ENCODE measurements around the gene NSFL1C.

NSFL1C gene

DNA sequence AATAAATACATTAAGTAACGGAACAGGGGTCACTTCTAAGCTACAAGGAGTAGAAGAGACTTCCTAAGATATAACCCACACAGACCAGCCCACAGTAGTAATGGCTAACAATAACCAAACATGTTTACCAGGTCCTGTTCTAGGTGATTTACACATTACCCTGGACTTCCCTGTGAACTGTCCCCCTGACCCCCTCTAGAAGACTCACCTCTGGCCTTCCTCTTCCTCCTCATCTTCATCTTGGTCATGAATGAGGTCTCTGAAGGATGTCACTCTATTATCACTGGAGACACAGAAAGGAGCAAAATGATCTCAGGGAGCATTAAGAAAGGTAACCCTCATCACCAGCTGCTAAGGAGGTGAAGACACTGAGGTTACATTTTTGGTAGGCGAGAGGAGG is 8.7 kb downstream of the NSFL1C start:
- H3K36me3 Mint-ChIP-seq (ENCODE audit: low read depth): peaks cover 51% of the 10 kb centered on the region

DNA sequence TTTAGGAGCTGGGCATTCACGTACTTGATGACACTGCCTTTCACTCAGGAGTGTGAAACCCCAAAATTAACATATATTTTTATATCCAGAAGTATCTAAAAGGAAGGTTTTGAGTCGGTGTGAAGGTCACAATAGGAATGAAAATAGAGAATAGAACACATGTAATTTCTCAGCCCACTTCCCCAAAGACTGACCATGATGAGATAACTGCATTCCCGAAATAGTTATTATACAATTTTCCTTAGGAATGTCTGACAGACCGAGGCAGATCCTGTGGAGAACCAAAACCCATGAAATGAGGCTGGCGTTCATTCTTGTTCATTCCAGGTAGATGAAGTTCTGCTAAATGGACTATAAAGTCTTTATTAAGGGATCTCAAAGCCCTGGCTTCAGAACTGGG is 10.3 kb downstream of the NSFL1C start:
- no peak overlapping the region for H3K4me3 Mint-ChIP-seq
- no peak for DNase-seq

More for the DNA sequence above, 8.7 kb downstream of the NSFL1C start:
- Mint-ChIP-seq H3K27me3 (no peaks in the 10 kb centered on the region), H3K9me3 (no peaks in the 10 kb centered on the region), H3K4me3 (no peak overlapping the region), H3K4me1 (peaks cover 8% of the 10 kb centered on the region), H3K27ac (no peak overlapping the region)
- ATAC-seq (no peak), DNase-seq (no peak)

DNA sequence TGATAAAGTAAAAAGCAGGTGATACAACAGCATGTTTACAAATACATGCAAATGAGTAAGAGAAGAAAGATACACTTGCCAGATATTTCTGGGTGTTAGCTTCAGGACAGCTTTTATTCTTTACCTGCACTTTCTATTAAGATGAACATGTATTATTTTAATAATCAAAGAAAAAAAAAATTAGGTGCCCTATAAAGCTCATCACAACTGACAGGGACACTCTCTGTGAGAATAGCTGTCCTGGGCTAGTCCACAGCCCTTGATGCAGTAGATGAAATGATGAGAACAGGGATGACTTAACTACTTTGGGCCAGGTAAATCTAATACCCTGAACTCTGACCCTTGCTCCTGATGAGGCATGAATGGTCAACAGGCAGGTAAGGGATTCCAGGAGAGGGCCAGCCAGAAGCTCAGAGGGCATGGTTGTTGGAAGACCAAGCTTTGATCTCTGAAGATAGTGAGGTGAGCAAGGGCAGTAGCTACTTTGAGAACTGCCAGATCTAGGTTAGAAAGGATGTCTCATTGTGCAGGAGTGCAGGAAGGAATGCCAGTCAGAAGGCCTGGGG is 15.6 kb downstream of the NSFL1C start:
- Mint-ChIP-seq H3K27me3 (no peaks in the 10 kb centered on the region), H3K27ac (no peak overlapping the region), H3K9me3 (no peaks in the 10 kb centered on the region), H3K36me3 (ENCODE audit: low read depth) (peaks cover 63% of the 10 kb centered on the region), H3K4me1 (peaks cover 1% of the 10 kb centered on the region), H3K4me3 (no peak overlapping the region)
- DNase-seq: no peak
- no peak for ATAC-seq

More for the DNA sequence above, 10.3 kb downstream of the NSFL1C start:
- no peak for ATAC-seq
- Mint-ChIP-seq H3K4me1 (peaks cover 6% of the 10 kb centered on the region), H3K36me3 (ENCODE audit: low read depth) (peaks cover 62% of the 10 kb centered on the region), H3K27ac (no peak overlapping the region), H3K9me3 (no peaks in the 10 kb centered on the region), H3K27me3 (no peaks in the 10 kb centered on the region)

DNA sequence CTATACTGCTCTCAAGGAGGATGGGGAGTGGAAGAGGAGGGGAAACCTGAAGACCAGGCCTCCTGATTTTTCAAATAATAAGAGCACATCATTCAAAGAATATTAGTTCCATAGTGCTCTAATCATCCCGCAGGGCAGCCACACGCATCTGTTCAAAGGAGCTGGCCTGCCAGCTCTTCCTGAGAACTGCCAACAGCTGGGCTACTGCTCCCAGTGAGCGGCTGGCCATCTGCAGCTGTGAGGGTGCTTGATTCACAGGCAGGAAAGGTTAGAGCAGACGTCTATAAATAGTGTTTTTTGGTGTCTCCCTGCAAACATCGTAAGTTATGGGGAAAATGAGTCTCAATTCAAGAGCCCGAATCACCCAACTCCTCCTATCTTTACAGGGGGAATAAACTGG is 17.3 kb downstream of the NSFL1C start:
- Mint-ChIP-seq H3K27me3 (no peaks in the 10 kb centered on the region), H3K9me3 (no peaks in the 10 kb centered on the region)
- no peak for ATAC-seq

DNA sequence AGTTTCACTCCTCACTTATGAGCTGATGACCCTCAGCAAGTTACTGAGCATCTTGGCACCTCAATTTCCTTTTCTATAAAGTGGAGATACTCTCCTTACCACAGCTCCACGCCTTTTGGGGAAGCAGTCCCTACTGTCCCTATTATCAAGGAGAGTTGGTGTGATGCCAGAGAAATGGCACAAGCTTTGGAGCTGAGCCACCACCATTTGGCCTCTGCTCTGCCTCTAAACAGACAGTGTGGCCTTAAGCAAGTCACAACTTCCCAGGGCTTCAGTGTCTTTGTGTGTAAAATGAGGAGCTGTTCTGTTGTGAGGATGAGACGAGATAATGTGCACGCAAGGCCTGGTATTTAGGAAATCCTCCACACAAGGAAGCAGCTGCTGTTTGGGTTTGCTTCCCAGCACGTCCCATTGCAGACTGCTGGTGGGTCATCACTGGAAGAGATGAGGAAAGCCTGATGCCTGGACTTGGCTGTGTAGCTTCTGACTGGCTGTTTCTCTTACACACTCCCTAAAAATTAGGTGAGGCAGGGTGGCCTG is 18.5 kb downstream of the NSFL1C start:
- Mint-ChIP-seq H3K4me1 (no peaks in the 10 kb centered on the region), H3K4me3 (no peak overlapping the region), H3K36me3 (ENCODE audit: low read depth) (peaks cover 63% of the 10 kb centered on the region), H3K9me3 (no peaks in the 10 kb centered on the region), H3K27ac (no peak overlapping the region), H3K27me3 (no peaks in the 10 kb centered on the region)
- ATAC-seq (no peak), DNase-seq (no peak)

More for the DNA sequence above, 17.3 kb downstream of the NSFL1C start:
- Mint-ChIP-seq H3K27ac (no peak overlapping the region), H3K4me3 (no peak overlapping the region), H3K4me1 (no peaks in the 10 kb centered on the region), H3K36me3 (ENCODE audit: low read depth) (peaks cover 62% of the 10 kb centered on the region)
- no peak for DNase-seq

DNA sequence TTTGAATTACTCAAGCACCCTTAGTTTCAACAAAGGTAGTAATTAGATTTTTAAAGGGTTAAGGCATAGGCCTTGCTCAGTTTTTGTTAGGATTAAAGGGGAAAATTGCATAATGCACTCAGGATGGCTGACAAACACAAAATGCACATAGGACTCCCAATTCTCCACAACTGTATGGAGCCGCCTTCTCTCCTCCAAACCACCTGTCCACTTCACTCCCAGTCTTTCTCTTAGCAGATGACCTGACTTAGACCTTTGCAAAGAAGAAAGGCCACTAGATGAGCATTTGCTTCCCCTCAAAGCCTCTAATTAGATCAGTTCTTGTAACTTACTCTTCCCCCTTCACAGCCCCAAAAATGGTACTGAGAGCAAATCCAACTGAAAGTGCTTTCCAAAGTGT is 20.1 kb downstream of the NSFL1C start:
- Mint-ChIP-seq H3K27me3 (no peaks in the 10 kb centered on the region), H3K4me1 (no peaks in the 10 kb centered on the region), H3K4me3 (no peak overlapping the region), H3K36me3 (ENCODE audit: low read depth) (peaks cover 53% of the 10 kb centered on the region), H3K27ac (no peak overlapping the region), H3K9me3 (no peaks in the 10 kb centered on the region)
- ATAC-seq (no peak), DNase-seq (no peak)

DNA sequence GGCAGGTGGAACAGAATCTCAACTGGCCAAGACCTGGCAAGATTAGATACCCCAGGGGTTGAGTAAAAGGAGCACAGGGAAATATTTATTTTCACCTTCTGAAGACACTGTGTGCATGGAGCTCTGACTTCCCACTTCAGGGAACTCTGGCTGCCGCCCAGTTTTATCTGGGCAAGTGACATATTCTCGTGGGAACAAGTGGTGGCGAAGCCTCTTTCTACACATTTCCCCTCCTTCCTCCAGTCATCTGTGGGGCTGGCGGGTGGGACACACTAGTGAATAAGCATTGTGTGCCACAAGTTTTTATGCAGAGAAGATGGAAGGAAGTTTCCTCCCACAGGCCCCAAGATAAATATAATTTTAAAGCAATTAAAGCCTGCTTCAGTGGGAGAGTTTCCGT is 23.6 kb downstream of the NSFL1C start:
- no peaks in the 10 kb centered on the region for H3K9me3 Mint-ChIP-seq
- no peaks in the 10 kb centered on the region for H3K27me3 Mint-ChIP-seq
- ATAC-seq: no peak
- H3K27ac Mint-ChIP-seq: no peak overlapping the region
- no peak overlapping the region for H3K4me3 Mint-ChIP-seq
- DNase-seq: no peak
- peaks cover 35% of the 10 kb centered on the region for H3K36me3 Mint-ChIP-seq (ENCODE audit: low read depth)
- no peaks in the 10 kb centered on the region for H3K4me1 Mint-ChIP-seq

DNA sequence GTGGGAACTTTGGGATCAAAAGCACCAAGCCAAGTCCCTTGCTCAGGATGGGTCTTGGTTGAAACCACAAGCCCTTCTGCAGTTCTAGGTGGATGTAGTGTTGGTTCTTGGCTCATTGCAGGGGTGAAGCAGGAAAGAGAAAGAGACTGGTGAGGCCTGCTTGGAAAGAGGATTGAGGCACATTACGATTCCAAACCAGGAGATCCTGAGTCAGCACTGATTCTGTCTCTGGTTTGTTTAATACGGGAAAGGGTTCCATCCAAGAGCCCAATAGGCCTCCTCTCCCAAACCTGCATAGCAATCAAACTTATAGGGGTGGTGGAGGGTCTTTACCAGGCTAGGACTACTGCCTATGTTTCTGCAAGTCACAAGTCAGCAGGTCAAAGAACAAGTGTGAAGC is 24.3 kb downstream of the NSFL1C start:
- Mint-ChIP-seq H3K27me3 (no peaks in the 10 kb centered on the region), H3K27ac (no peak overlapping the region), H3K36me3 (ENCODE audit: low read depth) (peaks cover 35% of the 10 kb centered on the region), H3K4me3 (no peak overlapping the region), H3K9me3 (no peaks in the 10 kb centered on the region), H3K4me1 (peaks cover under 1% of the 10 kb centered on the region)
- no peak for ATAC-seq
- no peak for DNase-seq

DNA sequence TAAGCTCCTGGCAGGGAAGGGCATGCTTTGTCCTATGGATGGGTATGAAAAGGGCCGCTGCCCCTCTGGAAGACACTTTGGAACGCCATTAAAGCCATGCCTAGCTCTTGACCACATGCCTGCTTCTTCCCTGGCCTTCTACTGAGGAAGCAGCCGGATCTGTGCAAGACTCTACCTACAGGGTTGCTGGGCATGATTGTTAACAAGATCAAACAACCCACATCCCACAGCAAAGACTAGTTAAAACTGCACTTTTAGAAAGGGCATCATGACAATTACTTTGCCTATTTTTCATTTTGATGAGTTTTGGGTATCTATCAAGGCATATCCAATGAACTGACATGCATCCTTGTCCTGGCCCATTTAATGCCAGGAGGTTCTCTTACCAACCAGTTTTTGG is 25.5 kb downstream of the NSFL1C start:
- H3K4me1 Mint-ChIP-seq: peaks cover 4% of the 10 kb centered on the region
- H3K4me3 Mint-ChIP-seq: no peak overlapping the region
- no peak overlapping the region for H3K27ac Mint-ChIP-seq
- no peaks in the 10 kb centered on the region for H3K27me3 Mint-ChIP-seq
- no peaks in the 10 kb centered on the region for H3K9me3 Mint-ChIP-seq
- H3K36me3 Mint-ChIP-seq (ENCODE audit: low read depth): peaks cover 26% of the 10 kb centered on the region
- no peak for DNase-seq
- ATAC-seq: no peak

DNA sequence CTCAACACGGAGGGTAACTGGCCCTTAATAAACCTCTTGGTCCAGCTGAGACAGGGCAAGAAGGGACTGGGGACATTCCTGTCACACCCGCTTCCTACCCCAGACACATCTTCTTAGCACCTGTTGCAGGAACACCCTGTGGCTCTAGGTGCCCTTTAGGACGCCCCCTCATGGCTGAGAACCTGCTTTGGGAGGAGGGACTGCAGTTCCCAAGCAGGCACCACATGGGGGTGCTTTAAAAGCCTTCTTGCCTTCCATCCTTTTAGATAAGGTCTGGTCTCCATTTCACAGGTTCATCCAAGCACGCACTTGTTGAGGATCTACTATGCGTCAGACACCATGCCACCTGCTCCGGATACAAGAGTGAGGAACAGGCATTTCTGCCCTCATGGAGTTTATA is 26.6 kb downstream of the NSFL1C start:
- Mint-ChIP-seq H3K4me3 (no peak overlapping the region), H3K4me1 (peaks cover 15% of the 10 kb centered on the region), H3K27me3 (no peaks in the 10 kb centered on the region), H3K27ac (no peak overlapping the region), H3K36me3 (ENCODE audit: low read depth) (peaks cover 21% of the 10 kb centered on the region), H3K9me3 (no peaks in the 10 kb centered on the region)
- ATAC-seq: peak; percentile 27
- peak; percentile 10 for DNase-seq

DNA sequence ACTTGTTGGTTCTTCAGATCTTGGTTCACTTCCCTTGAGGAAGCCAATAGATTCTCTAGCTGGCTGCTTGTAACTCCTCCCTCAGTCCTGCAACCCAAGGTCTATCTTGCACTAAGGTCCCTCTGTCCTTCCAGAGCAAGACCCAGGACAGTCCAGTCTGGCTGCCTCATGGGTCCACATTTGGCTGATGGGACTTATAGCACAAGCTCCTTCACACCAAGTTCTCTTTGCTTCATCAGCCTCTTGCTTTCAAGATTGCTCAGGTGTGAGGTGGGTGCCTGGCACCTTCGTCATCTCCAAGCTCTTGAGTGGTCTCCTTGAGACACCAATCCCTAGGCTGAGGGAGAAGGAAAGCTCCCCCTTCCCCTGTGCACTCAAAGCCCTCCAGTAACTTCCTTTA is 28.3 kb downstream of the NSFL1C start:
- H3K9me3 Mint-ChIP-seq: no peaks in the 10 kb centered on the region
- ATAC-seq (no peak), DNase-seq (no peak)
- no peak overlapping the region for H3K27ac Mint-ChIP-seq
- H3K27me3 Mint-ChIP-seq: no peaks in the 10 kb centered on the region
- H3K36me3 Mint-ChIP-seq (ENCODE audit: low read depth): peaks cover 11% of the 10 kb centered on the region
- H3K4me3 Mint-ChIP-seq: no peak overlapping the region
- peaks cover 28% of the 10 kb centered on the region for H3K4me1 Mint-ChIP-seq

DNA sequence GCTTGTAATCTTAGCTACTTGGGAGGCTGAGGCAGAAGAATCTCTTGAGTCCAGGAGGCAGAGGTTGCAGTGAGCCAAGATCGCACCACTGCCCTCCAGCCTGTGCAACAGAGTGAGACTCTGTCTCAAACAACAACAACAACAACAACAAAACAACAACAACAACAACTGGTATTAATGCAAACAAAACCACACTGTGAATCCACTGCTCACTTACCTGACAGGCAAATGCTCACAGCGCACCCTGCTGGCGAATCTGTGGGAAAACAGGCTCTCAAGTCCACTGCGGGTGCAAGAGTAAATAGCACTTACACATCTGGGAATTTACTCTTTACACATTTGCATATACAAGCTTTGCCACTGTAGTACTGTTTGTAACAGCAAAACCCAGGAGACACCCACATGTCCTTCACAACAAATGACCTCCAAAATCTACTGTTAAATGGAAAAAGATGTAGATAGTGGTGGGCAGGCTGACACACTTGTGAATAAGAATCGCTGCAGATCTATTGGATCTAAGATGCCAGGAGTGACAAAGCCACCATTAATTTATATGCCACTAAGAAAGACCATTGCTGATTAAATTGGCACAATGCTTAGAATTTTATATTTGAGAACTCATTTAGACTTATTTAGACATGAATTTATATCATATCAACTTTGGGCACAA is 29.3 kb downstream of the NSFL1C start:
- no peak overlapping the region for H3K4me3 Mint-ChIP-seq
- H3K4me1 Mint-ChIP-seq: peaks cover 28% of the 10 kb centered on the region
- no peaks in the 10 kb centered on the region for H3K9me3 Mint-ChIP-seq

DNA sequence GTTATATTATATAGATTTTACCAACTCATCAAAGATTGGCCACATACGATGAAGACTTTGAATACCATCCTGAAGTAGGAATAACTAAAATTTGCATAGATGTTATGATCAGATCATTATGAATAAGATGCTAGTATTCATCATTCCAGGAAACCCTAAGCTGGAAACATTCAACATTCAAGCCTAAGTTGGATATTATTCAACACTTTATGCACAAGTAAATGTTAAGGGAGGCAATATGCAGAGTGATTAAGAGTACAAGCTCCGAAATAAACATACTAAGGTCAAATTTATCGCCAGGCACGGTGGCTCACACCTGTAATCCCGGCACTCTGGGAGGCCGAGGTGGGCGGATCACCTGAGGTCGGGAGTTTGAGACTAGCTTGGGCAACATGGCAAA is 30.4 kb downstream of the NSFL1C start:
- DNase-seq (no peak), ATAC-seq (no peak)
- Mint-ChIP-seq H3K36me3 (ENCODE audit: low read depth) (peaks cover 5% of the 10 kb centered on the region), H3K27ac (no peak overlapping the region), H3K4me1 (peaks cover 28% of the 10 kb centered on the region), H3K9me3 (no peaks in the 10 kb centered on the region), H3K27me3 (no peaks in the 10 kb centered on the region), H3K4me3 (no peak overlapping the region)

More for the DNA sequence above, 29.3 kb downstream of the NSFL1C start:
- H3K27me3 Mint-ChIP-seq: no peaks in the 10 kb centered on the region
- ATAC-seq: peak; percentile 30
- H3K36me3 Mint-ChIP-seq (ENCODE audit: low read depth): peaks cover 7% of the 10 kb centered on the region
- H3K27ac Mint-ChIP-seq: no peak overlapping the region
- peak; percentile 77 for DNase-seq

DNA sequence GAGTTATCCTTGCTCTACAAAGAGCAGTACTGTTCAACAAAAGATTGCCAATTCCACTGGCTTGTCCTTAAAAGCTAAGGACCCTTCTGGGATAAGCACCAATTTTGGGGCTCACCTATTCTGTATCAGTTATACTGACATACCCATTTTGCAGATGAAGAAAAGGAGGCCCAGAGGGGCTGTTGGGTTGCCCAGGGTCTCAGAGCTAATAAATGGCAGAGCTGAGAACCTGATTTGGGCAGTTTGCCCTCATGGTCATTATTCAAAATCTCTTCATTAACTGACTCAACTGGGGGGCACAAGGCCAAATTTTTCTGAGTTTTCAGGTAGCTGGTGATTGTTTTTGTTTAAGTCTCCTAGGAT is 31.3 kb downstream of the NSFL1C start:
- Mint-ChIP-seq H3K9me3 (no peaks in the 10 kb centered on the region), H3K27ac (peak overlapping the region; percentile 82), H3K4me1 (peaks cover 30% of the 10 kb centered on the region), H3K27me3 (no peaks in the 10 kb centered on the region), H3K36me3 (ENCODE audit: low read depth) (peaks cover 5% of the 10 kb centered on the region), H3K4me3 (peak overlapping the region; percentile 51)
- ATAC-seq (no peak), DNase-seq (no peak)

DNA sequence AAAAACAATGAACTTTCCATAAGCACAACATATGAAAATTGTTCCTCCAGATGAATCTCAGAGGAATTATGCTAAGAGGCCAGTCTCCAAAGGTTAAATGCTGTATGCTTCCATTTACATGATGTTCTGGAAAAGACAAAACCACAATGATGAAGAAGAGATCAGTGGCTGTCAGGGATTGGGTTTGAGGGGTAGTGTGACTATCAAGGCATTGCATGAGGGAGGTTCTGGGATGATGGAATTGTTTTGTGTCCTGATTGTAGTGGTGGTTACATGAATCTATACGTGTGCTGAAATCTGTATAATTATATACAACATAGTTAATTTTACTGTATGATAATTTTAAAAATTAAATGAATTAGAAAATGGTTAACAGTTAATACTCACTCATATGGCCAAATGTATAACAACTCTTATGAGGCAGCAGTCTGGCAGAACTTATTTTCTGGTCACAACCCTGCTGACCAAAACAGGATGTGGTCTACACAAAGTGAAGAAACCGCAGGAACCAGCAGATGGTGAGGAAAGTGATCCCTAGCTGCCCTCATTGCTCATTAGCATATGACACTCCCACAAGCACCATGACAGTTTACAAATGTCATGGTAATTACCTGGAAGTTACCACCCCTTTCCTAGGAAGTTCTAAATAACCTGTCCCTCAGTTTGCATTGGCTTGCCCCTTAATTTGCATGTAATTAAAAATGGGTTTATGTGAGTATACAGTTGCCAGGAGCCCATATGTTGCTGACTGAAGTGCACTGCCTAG is 31.9 kb downstream of the NSFL1C start:
- Mint-ChIP-seq H3K4me3 (peak overlapping the region; percentile 51), H3K9me3 (no peaks in the 10 kb centered on the region), H3K36me3 (ENCODE audit: low read depth) (peaks cover 5% of the 10 kb centered on the region), H3K27me3 (no peaks in the 10 kb centered on the region), H3K27ac (peak overlapping the region; percentile 82), H3K4me1 (peaks cover 30% of the 10 kb centered on the region)
- DNase-seq (peak; percentile 66), ATAC-seq (peak; percentile 87)

Measured in activated naive CD8-positive, alpha-beta T cell treated with anti-CD3 and anti-CD28 coated beads, Interleukin-2, amount 50 U/mL, for 24 hours (primary cell).